ENCODE data around the gene ADAM33.

The ADAM33 gene

GRCh38 chr20:3686421-3686820, 4.6 kb upstream of the ADAM33 start:
- DNase-seq: no peak

- no peak for DNase-seq
These were observed 3.5 kb upstream of the ADAM33 start for GRCh38 chr20:3685341-3685740.

GRCh38 chr20:3681352-3681930, 369 bp downstream of the ADAM33 start:
- DNase-seq: no peak

GRCh38 chr20:3680701-3681351, 984 bp downstream of the ADAM33 start:
- DNase-seq: no peak

GRCh38 chr20:3679749-3680700, 1.8 kb downstream of the ADAM33 start:
- no peak for DNase-seq

- no peak for DNase-seq
These were observed 2.7 kb downstream of the ADAM33 start for GRCh38 chr20:3678856-3679720.

GRCh38 chr20:3678198-3678597, 3.6 kb downstream of the ADAM33 start:
- no peak for DNase-seq

- DNase-seq: no peak
These were observed 4.1 kb downstream of the ADAM33 start for GRCh38 chr20:3677733-3678132.

- DNase-seq: no peak
These were observed 6.6 kb downstream of the ADAM33 start for GRCh38 chr20:3674995-3675900.

- DNase-seq: no peak
These were observed 7.4 kb downstream of the ADAM33 start for GRCh38 chr20:3674447-3674846.

- DNase-seq: no peak
These were observed 8.4 kb downstream of the ADAM33 start for GRCh38 chr20:3673221-3674070.

- DNase-seq: peak; percentile 72
These were observed 9.2 kb downstream of the ADAM33 start for GRCh38 chr20:3672547-3673171.

GRCh38 chr20:3671986-3672546, 9.7 kb downstream of the ADAM33 start:
- DNase-seq: no peak

GRCh38 chr20:3670945-3671344, 10.9 kb downstream of the ADAM33 start:
- no peak for DNase-seq

- no peak for DNase-seq
These were observed 11.3 kb downstream of the ADAM33 start for GRCh38 chr20:3670511-3670910.

GRCh38 chr20:3669710-3670367, 12.0 kb downstream of the ADAM33 start:
- DNase-seq: no peak

- no peak for DNase-seq
These were observed 14.3 kb downstream of the ADAM33 start for GRCh38 chr20:3667434-3668037.

GRCh38 chr20:3663858-3664257, 18.0 kb downstream of the ADAM33 start:
- DNase-seq: no peak

Measured in RPMI8226 (cell line).